Measurements from ENCODE around the gene EMC10.

DNA sequence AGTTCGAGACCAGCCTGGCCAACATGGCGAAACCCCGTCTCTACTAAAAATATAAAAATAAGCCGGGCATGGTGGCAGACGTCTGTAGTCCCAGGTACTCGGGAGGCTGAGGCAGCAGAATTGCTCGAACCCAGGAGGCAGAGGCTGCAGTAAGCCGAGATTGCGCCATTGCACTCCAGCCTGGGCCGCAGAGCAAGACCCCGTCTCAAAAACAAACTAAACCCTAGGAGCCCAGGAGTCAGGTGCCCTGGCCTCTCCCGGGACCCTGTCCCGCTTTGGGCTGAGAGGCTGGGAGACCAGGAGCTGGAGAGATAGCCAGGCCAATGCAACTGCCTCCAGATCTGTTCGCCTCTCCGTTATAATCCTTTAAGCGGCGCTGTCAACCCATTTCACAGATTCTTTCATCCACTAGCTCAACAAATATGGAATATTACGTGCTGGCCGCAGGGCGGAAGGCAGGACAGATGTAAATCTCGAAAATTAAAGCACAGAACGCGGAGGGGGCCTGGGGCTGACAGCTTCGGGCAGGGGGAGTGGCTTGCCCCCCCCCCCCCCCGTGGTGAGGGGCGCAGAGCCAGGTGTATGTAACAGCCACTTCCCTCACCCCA lies 48.9 kb upstream of the EMC10 start:
- TF ChIP-seq, protein P1, sequence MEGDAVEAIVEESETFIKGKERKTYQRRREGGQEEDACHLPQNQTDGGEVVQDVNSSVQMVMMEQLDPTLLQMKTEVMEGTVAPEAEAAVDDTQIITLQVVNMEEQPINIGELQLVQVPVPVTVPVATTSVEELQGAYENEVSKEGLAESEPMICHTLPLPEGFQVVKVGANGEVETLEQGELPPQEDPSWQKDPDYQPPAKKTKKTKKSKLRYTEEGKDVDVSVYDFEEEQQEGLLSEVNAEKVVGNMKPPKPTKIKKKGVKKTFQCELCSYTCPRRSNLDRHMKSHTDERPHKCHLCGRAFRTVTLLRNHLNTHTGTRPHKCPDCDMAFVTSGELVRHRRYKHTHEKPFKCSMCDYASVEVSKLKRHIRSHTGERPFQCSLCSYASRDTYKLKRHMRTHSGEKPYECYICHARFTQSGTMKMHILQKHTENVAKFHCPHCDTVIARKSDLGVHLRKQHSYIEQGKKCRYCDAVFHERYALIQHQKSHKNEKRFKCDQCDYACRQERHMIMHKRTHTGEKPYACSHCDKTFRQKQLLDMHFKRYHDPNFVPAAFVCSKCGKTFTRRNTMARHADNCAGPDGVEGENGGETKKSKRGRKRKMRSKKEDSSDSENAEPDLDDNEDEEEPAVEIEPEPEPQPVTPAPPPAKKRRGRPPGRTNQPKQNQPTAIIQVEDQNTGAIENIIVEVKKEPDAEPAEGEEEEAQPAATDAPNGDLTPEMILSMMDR (IDR thresholded peaks at IDR 0.05): no peak
- TF ChIP-seq EP300 (IDR thresholded peaks at IDR 0.05) (no peak), POLR2A (IDR thresholded peaks at IDR 0.05) (no peak)
